ENCODE results near the gene CPXM2. TPM values are rescaled to one million over a fixed set of nuclear protein-coding genes. Genes with fewer than 3 reads are reported as not detected.

Gene CPXM2
- polyA plus RNA-seq, 3 donors, result not detected

- WGBS (ENCODE audit: insufficient coverage), result 100% methylated on average over 2 of the region's 2 CpGs
- H2AFZ ChIP-seq (ENCODE audit: insufficient read depth, low read depth, low read length, poor library complexity, severe bottlenecking), result no peak overlapping the region
- H3K27ac ChIP-seq (ENCODE audit: low read depth in 1 of 2, low read length in 2 of 2), result no peak overlapping the region
- H3K4me3 Mint-ChIP-seq, result no peak overlapping the region
- no peaks in the 10 kb centered on the region for H4K20me1 ChIP-seq (ENCODE audit: insufficient read depth, low read length)
- peaks cover 30 to 40% of the 10 kb centered on the region in 2 donors for H3K9me3 ChIP-seq (replicated peaks in 1 of 2; ENCODE audit: control insufficient read depth in 1 of 2, insufficient read depth in 1 of 2, low read length in 2 of 2)
- no peaks in the 10 kb centered on the region for H3K36me3 ChIP-seq (replicated peaks in 1 of 2; ENCODE audit: control insufficient read depth in 1 of 2, insufficient read depth in 2 of 2, low read length in 2 of 2)
- H3K79me2 ChIP-seq (ENCODE audit: insufficient read depth, low read length), result no peaks in the 10 kb centered on the region
- H3K9ac ChIP-seq (ENCODE audit: insufficient read depth, low read length, poor library complexity, severe bottlenecking), result no peak overlapping the region
- peaks cover 5% of the 10 kb centered on the region for H3K4me1 Mint-ChIP-seq
- no peak for TF ChIP-seq CTCF (IDR thresholded peaks at IDR 0.05)
- no peaks in the 10 kb centered on the region for H3K4me1 ChIP-seq (ENCODE audit: control insufficient read depth in 1 of 2, insufficient read depth in 2 of 2, low read length in 2 of 2)
- H3K27me3 ChIP-seq (ENCODE audit: control insufficient read depth in 2 of 2, insufficient read depth in 2 of 2, low read length in 2 of 2), result no peaks in the 10 kb centered on the region
- no peak for DNase-seq
- no peaks in the 10 kb centered on the region for H3K36me3 Mint-ChIP-seq
- H3K9me3 Mint-ChIP-seq, result peaks cover 12 to 56% (median 36%) of the 10 kb centered on the region in 7 donors
- H3K27ac Mint-ChIP-seq, result no peak overlapping the region
- intact Hi-C loops (cut with micrococcal nuclease), result no loop called here
- H3K4me2 ChIP-seq (replicated peaks; ENCODE audit: extremely low read depth, low read length, poor library complexity, severe bottlenecking), result no peak overlapping the region
- peaks cover 2 to 13% (median 3%) of the 10 kb centered on the region in 3 donors for H3K27me3 Mint-ChIP-seq (ENCODE audit: low read depth in 3 of 3)
- no peak overlapping the region for H3K4me3 ChIP-seq (replicated peaks in 1 of 3; ENCODE audit: low read depth in 2 of 3, low read length in 3 of 3)
Observed at GRCh38 chr10:123928427-123928826, 36.8 kb upstream of the CPXM2 start.

GRCh38 chr10:123926401-123927264 is 35.0 kb upstream of the CPXM2 start:
- DNase-seq, result no peak
- no peaks in the 10 kb centered on the region for H4K20me1 ChIP-seq (ENCODE audit: insufficient read depth, low read length)
- Mint-ChIP-seq H3K27me3 (ENCODE audit: low read depth in 3 of 3) (peaks cover 3 to 17% (median 3%) of the 10 kb centered on the region in 3 donors), H3K4me3 (no peak overlapping the region), H3K9me3 (peaks cover 12 to 45% (median 27%) of the 10 kb centered on the region in 7 donors), H3K27ac (no peak overlapping the region), H3K4me1 (peaks cover 5% of the 10 kb centered on the region), H3K36me3 (no peaks in the 10 kb centered on the region)
- no peaks in the 10 kb centered on the region for H3K79me2 ChIP-seq (ENCODE audit: insufficient read depth, low read length)
- no peaks in the 10 kb centered on the region for H3K36me3 ChIP-seq (replicated peaks in 1 of 2; ENCODE audit: control insufficient read depth in 1 of 2, insufficient read depth in 2 of 2, low read length in 2 of 2)
- no peaks in the 10 kb centered on the region for H3K27me3 ChIP-seq (ENCODE audit: control insufficient read depth in 2 of 2, insufficient read depth in 2 of 2, low read length in 2 of 2)
- WGBS (ENCODE audit: insufficient coverage), result 76% methylated on average over 6 of the region's 7 CpGs
- intact Hi-C loops (cut with micrococcal nuclease), result no loop called here
- H3K9ac ChIP-seq (ENCODE audit: insufficient read depth, low read length, poor library complexity, severe bottlenecking), result no peak overlapping the region
- TF ChIP-seq CTCF (IDR thresholded peaks at IDR 0.05), result no peak
- peaks cover 25 to 29% of the 10 kb centered on the region in 2 donors for H3K9me3 ChIP-seq (replicated peaks in 1 of 2; ENCODE audit: control insufficient read depth in 1 of 2, insufficient read depth in 1 of 2, low read length in 2 of 2)
- no peak overlapping the region for H3K27ac ChIP-seq (ENCODE audit: low read depth in 1 of 2, low read length in 2 of 2)
- no peaks in the 10 kb centered on the region for H3K4me1 ChIP-seq (ENCODE audit: control insufficient read depth in 1 of 2, insufficient read depth in 2 of 2, low read length in 2 of 2)
- no peak overlapping the region for H2AFZ ChIP-seq (ENCODE audit: insufficient read depth, low read depth, low read length, poor library complexity, severe bottlenecking)
- H3K4me3 ChIP-seq (replicated peaks in 1 of 3; ENCODE audit: low read depth in 2 of 3, low read length in 3 of 3), result no peak overlapping the region
- no peak overlapping the region for H3K4me2 ChIP-seq (replicated peaks; ENCODE audit: extremely low read depth, low read length, poor library complexity, severe bottlenecking)
